Measurements from ENCODE around the gene ARMH1. TPM values are rescaled to one million over a fixed set of nuclear protein-coding genes. Genes with fewer than 3 reads are reported as not detected.
A peak's percentile ranks its signal among the peaks of the same experiment; 100 is the strongest.
"Not testable (repeated sequence)": the region's sequence is repeated elsewhere in the genome, so short reads cannot be mapped to it uniquely, and the experiment has no call there.

The ARMH1 gene
- total RNA-seq, 1 donor from 2014 or later = 0.13 TPM

- not testable (repeated sequence) for DNase-seq (ENCODE audit: low read depth in 2 of 2)
Observed at GRCh38 chr1:44666719-44667118, 7.8 kb upstream of the ARMH1 start.

- DNase-seq (ENCODE audit: low read depth in 2 of 2) = no peak
Observed at GRCh38 chr1:44670751-44671640, 3.5 kb upstream of the ARMH1 start.

- DNase-seq (ENCODE audit: low read depth in 2 of 2) = peak; percentile 49 to 78
Observed at GRCh38 chr1:44672254-44672955, 2.1 kb upstream of the ARMH1 start.

- no peak for DNase-seq (ENCODE audit: low read depth in 2 of 2)
Observed at GRCh38 chr1:44672961-44673674, 1.4 kb upstream of the ARMH1 start.

- no peak for DNase-seq (ENCODE audit: low read depth in 2 of 2)
Observed at GRCh38 chr1:44673675-44674112, 820 bp upstream of the ARMH1 start.

GRCh38 chr1:44675186-44675585, 672 bp downstream of the ARMH1 start:
- no peak for DNase-seq (ENCODE audit: low read depth in 2 of 2)

- peak in 1 of 2 donors; percentile 43 for DNase-seq (ENCODE audit: low read depth in 2 of 2)
Observed at GRCh38 chr1:44676484-44677200, 2.1 kb downstream of the ARMH1 start.

GRCh38 chr1:44677201-44677766, 2.8 kb downstream of the ARMH1 start:
- peak; percentile 48 to 50 for DNase-seq (ENCODE audit: low read depth in 2 of 2)

GRCh38 chr1:44678120-44678519, 3.6 kb downstream of the ARMH1 start:
- no peak for DNase-seq (ENCODE audit: low read depth in 2 of 2)

GRCh38 chr1:44678626-44679025, 4.1 kb downstream of the ARMH1 start:
- DNase-seq (ENCODE audit: low read depth in 2 of 2) = no peak

GRCh38 chr1:44679468-44679867, 5.0 kb downstream of the ARMH1 start:
- DNase-seq (ENCODE audit: low read depth in 2 of 2) = no peak

- DNase-seq (ENCODE audit: low read depth in 2 of 2) = no peak
Observed at GRCh38 chr1:44681905-44682882, 7.7 kb downstream of the ARMH1 start.

- no peak for DNase-seq (ENCODE audit: low read depth in 2 of 2)
Observed at GRCh38 chr1:44682883-44683265, 8.4 kb downstream of the ARMH1 start.

- DNase-seq (ENCODE audit: low read depth in 2 of 2) = no peak
Observed at GRCh38 chr1:44684525-44684924, 10.0 kb downstream of the ARMH1 start.

- DNase-seq (ENCODE audit: low read depth in 2 of 2) = no peak
Observed at GRCh38 chr1:44685218-44685617, 10.7 kb downstream of the ARMH1 start.

- no peak for DNase-seq (ENCODE audit: low read depth in 2 of 2)
Observed at GRCh38 chr1:44685881-44686280, 11.4 kb downstream of the ARMH1 start.

- no peak for DNase-seq (ENCODE audit: low read depth in 2 of 2)
Observed at GRCh38 chr1:44688760-44689446, 14.4 kb downstream of the ARMH1 start.

- DNase-seq (ENCODE audit: low read depth in 2 of 2) = no peak
Observed at GRCh38 chr1:44689447-44689765, 14.9 kb downstream of the ARMH1 start.

- DNase-seq (ENCODE audit: low read depth in 2 of 2) = no peak
Observed at GRCh38 chr1:44693159-44693558, 18.6 kb downstream of the ARMH1 start.

All from dermis microvascular lymphatic vessel endothelial cell (primary cell).